ENCODE results near the gene STRN3.

DNA sequence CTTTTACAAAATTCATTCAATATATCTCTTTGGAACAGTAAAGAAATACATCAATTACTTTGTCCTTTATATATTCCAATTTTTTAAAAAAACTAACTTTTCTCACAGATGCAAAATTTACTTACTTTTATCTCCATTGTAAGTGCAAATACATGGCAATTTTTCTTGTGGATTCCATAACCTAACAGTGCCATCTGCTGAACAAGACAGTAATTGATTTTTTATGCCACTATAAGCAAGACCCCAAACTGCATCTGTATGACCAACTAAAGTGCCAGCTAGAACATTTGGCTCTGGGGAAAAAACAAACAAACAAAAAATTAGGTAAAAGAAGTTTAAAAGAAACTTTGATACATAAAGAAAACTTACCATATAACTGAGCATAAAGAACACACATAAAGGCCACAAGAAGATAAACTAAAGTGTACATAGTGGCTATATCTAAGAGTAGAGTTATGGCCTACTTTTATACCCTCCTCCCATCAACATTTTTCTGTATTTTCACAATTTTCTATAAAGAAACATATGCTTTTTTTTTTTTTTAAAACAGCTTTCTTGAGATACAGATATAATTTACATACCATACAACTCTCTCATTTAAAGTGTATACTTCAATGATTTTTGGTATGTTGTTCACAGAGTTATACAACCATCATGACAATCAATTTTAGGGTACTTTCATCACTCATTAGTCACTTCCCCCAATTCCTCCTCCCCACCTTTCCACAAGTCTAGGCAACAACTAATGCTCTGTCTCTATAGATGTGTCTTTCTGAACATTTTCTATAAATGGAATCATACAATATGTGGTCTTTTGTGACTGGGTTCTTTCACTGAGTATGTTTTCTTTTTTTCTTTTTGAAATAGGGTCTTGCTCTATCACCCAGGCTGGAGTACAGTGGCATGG lies 119.2 kb downstream of the STRN3 start:
- TF ChIP-seq EP300 (IDR thresholded peaks at IDR 0.05), result no peak
- TF ChIP-seq, protein P1, sequence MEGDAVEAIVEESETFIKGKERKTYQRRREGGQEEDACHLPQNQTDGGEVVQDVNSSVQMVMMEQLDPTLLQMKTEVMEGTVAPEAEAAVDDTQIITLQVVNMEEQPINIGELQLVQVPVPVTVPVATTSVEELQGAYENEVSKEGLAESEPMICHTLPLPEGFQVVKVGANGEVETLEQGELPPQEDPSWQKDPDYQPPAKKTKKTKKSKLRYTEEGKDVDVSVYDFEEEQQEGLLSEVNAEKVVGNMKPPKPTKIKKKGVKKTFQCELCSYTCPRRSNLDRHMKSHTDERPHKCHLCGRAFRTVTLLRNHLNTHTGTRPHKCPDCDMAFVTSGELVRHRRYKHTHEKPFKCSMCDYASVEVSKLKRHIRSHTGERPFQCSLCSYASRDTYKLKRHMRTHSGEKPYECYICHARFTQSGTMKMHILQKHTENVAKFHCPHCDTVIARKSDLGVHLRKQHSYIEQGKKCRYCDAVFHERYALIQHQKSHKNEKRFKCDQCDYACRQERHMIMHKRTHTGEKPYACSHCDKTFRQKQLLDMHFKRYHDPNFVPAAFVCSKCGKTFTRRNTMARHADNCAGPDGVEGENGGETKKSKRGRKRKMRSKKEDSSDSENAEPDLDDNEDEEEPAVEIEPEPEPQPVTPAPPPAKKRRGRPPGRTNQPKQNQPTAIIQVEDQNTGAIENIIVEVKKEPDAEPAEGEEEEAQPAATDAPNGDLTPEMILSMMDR (IDR thresholded peaks at IDR 0.05), result no peak
